ENCODE measurements around the gene SLC6A12.

SLC6A12 gene

GRCh38 chr12:211142-211465 is 2.9 kb downstream of the SLC6A12 start:
- H3K4me1 ChIP-seq (ENCODE audit: control insufficient read depth, insufficient read depth, low read length), result peaks cover 30% of the 10 kb centered on the region
- H3K9me3 ChIP-seq (ENCODE audit: control insufficient read depth, low read length), result no peaks in the 10 kb centered on the region
- no peaks in the 10 kb centered on the region for H3K36me3 ChIP-seq (ENCODE audit: control insufficient read depth, insufficient read depth, low read length)
- peaks cover 18% of the 10 kb centered on the region for H3K27me3 ChIP-seq (ENCODE audit: control insufficient read depth, insufficient read depth, low read length)
- no peak overlapping the region for H3K4me3 ChIP-seq (ENCODE audit: low read length)
- H3K9ac ChIP-seq (ENCODE audit: low read length), result no peak overlapping the region

DNA sequence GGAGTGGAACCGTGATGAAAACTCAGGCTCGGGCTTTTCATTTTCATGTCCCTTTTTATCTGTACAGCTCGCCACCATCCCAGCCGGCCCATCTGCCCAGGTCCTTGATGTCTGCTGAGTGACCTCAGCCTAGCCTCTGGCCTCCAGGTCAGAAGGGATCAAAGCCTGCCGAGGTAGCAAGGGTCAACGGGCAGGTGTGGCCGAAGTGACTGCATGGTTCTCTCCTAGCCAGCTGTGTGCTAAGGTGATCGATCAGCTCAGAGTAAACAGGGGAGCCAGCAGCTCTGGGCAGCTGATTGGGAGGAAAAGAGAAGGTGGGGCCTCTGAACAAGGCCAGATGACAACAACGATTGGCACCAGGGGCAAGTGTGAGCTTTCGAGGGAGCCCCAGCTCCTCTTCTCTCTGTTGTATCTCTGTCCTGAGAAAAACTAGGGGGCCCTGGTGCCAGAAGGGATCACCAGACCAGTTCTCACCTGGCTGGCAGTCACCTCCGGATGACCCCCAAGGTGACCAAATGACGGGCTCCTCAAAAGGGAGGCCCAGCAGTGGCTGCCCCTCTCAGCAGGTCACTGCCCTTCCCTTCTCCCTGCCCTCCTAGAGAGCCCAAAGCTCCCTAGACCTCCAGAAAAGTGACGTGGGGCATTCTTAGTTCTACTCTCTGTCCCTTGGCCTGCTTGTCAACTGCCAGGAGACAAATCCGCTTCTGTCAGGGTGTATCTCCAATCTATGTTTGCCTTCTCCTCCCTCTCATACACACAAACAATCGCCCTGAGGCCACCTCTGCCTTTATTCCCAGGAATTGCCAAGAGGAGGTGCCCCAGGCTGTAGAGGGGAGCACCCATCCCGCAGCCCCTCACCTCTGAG is 3.4 kb downstream of the SLC6A12 start:
- Histone ChIP-seq H3K9me3 (ENCODE audit: control insufficient read depth, low read length) (no peaks in the 10 kb centered on the region), H3K4me1 (ENCODE audit: control insufficient read depth, insufficient read depth, low read length) (peaks cover 30% of the 10 kb centered on the region), H3K36me3 (ENCODE audit: control insufficient read depth, insufficient read depth, low read length) (no peaks in the 10 kb centered on the region), H3K9ac (ENCODE audit: low read length) (no peak overlapping the region), H3K4me3 (ENCODE audit: low read length) (no peak overlapping the region), H3K27me3 (ENCODE audit: control insufficient read depth, insufficient read depth, low read length) (peaks cover 18% of the 10 kb centered on the region)

- Histone ChIP-seq H3K27me3 (ENCODE audit: control insufficient read depth, insufficient read depth, low read length) (peaks cover 18% of the 10 kb centered on the region), H3K4me1 (ENCODE audit: control insufficient read depth, insufficient read depth, low read length) (peaks cover 30% of the 10 kb centered on the region), H3K36me3 (ENCODE audit: control insufficient read depth, insufficient read depth, low read length) (no peaks in the 10 kb centered on the region), H3K4me3 (ENCODE audit: low read length) (no peak overlapping the region), H3K9ac (ENCODE audit: low read length) (no peak overlapping the region), H3K9me3 (ENCODE audit: control insufficient read depth, low read length) (no peaks in the 10 kb centered on the region)
Measured at GRCh38 chr12:209851-210250, 4.1 kb downstream of the SLC6A12 start.

GRCh38 chr12:209246-209645 is 4.7 kb downstream of the SLC6A12 start:
- peaks cover 31% of the 10 kb centered on the region for H3K4me1 ChIP-seq (ENCODE audit: control insufficient read depth, insufficient read depth, low read length)
- no peaks in the 10 kb centered on the region for H3K36me3 ChIP-seq (ENCODE audit: control insufficient read depth, insufficient read depth, low read length)
- H3K9ac ChIP-seq (ENCODE audit: low read length), result no peak overlapping the region
- H3K4me3 ChIP-seq (ENCODE audit: low read length), result no peak overlapping the region
- H3K27me3 ChIP-seq (ENCODE audit: control insufficient read depth, insufficient read depth, low read length), result peaks cover 22% of the 10 kb centered on the region
- no peaks in the 10 kb centered on the region for H3K9me3 ChIP-seq (ENCODE audit: control insufficient read depth, low read length)

GRCh38 chr12:208813-209212 is 5.1 kb downstream of the SLC6A12 start:
- Histone ChIP-seq H3K27me3 (ENCODE audit: control insufficient read depth, insufficient read depth, low read length) (peaks cover 22% of the 10 kb centered on the region), H3K36me3 (ENCODE audit: control insufficient read depth, insufficient read depth, low read length) (no peaks in the 10 kb centered on the region), H3K4me1 (ENCODE audit: control insufficient read depth, insufficient read depth, low read length) (peaks cover 34% of the 10 kb centered on the region), H3K9me3 (ENCODE audit: control insufficient read depth, low read length) (no peaks in the 10 kb centered on the region), H3K9ac (ENCODE audit: low read length) (no peak overlapping the region), H3K4me3 (ENCODE audit: low read length) (no peak overlapping the region)

- no peak overlapping the region for H3K4me3 ChIP-seq (ENCODE audit: low read length)
- no peak overlapping the region for H3K9ac ChIP-seq (ENCODE audit: low read length)
- H3K27me3 ChIP-seq (ENCODE audit: control insufficient read depth, insufficient read depth, low read length), result peaks cover 19% of the 10 kb centered on the region
Measured at GRCh38 chr12:207804-208203, 6.2 kb downstream of the SLC6A12 start.

GRCh38 chr12:206746-207440 is 7.1 kb downstream of the SLC6A12 start:
- no peak overlapping the region for H3K4me3 ChIP-seq (ENCODE audit: low read length)
- no peak overlapping the region for H3K9ac ChIP-seq (ENCODE audit: low read length)
- peaks cover 18% of the 10 kb centered on the region for H3K4me1 ChIP-seq (ENCODE audit: control insufficient read depth, insufficient read depth, low read length)
- H3K9me3 ChIP-seq (ENCODE audit: control insufficient read depth, low read length), result no peaks in the 10 kb centered on the region
- no peaks in the 10 kb centered on the region for H3K36me3 ChIP-seq (ENCODE audit: control insufficient read depth, insufficient read depth, low read length)
- H3K27me3 ChIP-seq (ENCODE audit: control insufficient read depth, insufficient read depth, low read length), result peaks cover 26% of the 10 kb centered on the region

More at GRCh38 chr12:207804-208203, 6.2 kb downstream of the SLC6A12 start:
- no peaks in the 10 kb centered on the region for H3K36me3 ChIP-seq (ENCODE audit: control insufficient read depth, insufficient read depth, low read length)
- H3K4me1 ChIP-seq (ENCODE audit: control insufficient read depth, insufficient read depth, low read length), result peaks cover 24% of the 10 kb centered on the region
- H3K9me3 ChIP-seq (ENCODE audit: control insufficient read depth, low read length), result no peaks in the 10 kb centered on the region

GRCh38 chr12:205026-205425 is 8.9 kb downstream of the SLC6A12 start:
- H3K4me3 ChIP-seq (ENCODE audit: low read length), result no peak overlapping the region
- peaks cover 5% of the 10 kb centered on the region for H3K4me1 ChIP-seq (ENCODE audit: control insufficient read depth, insufficient read depth, low read length)
- H3K9me3 ChIP-seq (ENCODE audit: control insufficient read depth, low read length), result no peaks in the 10 kb centered on the region
- H3K9ac ChIP-seq (ENCODE audit: low read length), result no peak overlapping the region
- H3K27me3 ChIP-seq (ENCODE audit: control insufficient read depth, insufficient read depth, low read length), result peaks cover 34% of the 10 kb centered on the region
- H3K36me3 ChIP-seq (ENCODE audit: control insufficient read depth, insufficient read depth, low read length), result no peaks in the 10 kb centered on the region

GRCh38 chr12:204261-204678 is 9.7 kb downstream of the SLC6A12 start:
- Histone ChIP-seq H3K9ac (ENCODE audit: low read length) (no peak overlapping the region), H3K27me3 (ENCODE audit: control insufficient read depth, insufficient read depth, low read length) (peaks cover 40% of the 10 kb centered on the region), H3K4me3 (ENCODE audit: low read length) (no peak overlapping the region)

GRCh38 chr12:203462-204260 is 10.3 kb downstream of the SLC6A12 start:
- peaks cover 10% of the 10 kb centered on the region for H3K4me1 ChIP-seq (ENCODE audit: control insufficient read depth, insufficient read depth, low read length)
- peaks cover 46% of the 10 kb centered on the region for H3K27me3 ChIP-seq (ENCODE audit: control insufficient read depth, insufficient read depth, low read length)
- no peaks in the 10 kb centered on the region for H3K9me3 ChIP-seq (ENCODE audit: control insufficient read depth, low read length)
- no peak overlapping the region for H3K9ac ChIP-seq (ENCODE audit: low read length)
- H3K4me3 ChIP-seq (ENCODE audit: low read length), result no peak overlapping the region
- no peaks in the 10 kb centered on the region for H3K36me3 ChIP-seq (ENCODE audit: control insufficient read depth, insufficient read depth, low read length)

More at GRCh38 chr12:204261-204678, 9.7 kb downstream of the SLC6A12 start:
- Histone ChIP-seq H3K36me3 (ENCODE audit: control insufficient read depth, insufficient read depth, low read length) (no peaks in the 10 kb centered on the region), H3K9me3 (ENCODE audit: control insufficient read depth, low read length) (no peaks in the 10 kb centered on the region), H3K4me1 (ENCODE audit: control insufficient read depth, insufficient read depth, low read length) (peaks cover 10% of the 10 kb centered on the region)

DNA sequence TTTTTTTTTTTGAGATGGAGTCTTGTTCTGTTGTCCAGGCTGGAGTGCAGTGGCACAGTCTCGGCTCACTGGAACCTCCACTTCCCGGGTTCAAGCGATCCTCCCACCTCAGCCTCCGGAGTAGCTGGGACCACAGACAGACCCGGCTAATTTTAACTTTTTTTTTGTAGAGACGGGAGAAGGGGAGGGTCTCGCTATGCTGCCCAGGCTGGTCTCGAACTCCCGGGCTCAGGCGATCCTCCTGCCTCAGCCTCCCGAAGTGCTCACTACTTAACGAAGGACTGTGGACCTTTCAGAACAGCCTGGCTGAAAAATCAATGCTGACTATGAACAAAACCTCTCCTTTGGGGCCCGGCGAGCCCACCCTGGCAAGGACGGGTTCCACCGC is 10.9 kb downstream of the SLC6A12 start:
- Histone ChIP-seq H3K9ac (ENCODE audit: low read length) (no peak overlapping the region), H3K4me1 (ENCODE audit: control insufficient read depth, insufficient read depth, low read length) (peaks cover 10% of the 10 kb centered on the region), H3K9me3 (ENCODE audit: control insufficient read depth, low read length) (no peaks in the 10 kb centered on the region), H3K4me3 (ENCODE audit: low read length) (no peak overlapping the region), H3K36me3 (ENCODE audit: control insufficient read depth, insufficient read depth, low read length) (no peaks in the 10 kb centered on the region), H3K27me3 (ENCODE audit: control insufficient read depth, insufficient read depth, low read length) (peaks cover 49% of the 10 kb centered on the region)
